ENCODE measurements around the gene TMBIM1.
"Not testable (repeated sequence)": the region's sequence is repeated elsewhere in the genome, so short reads cannot be mapped to it uniquely, and the experiment has no call there.

TMBIM1 gene

GRCh38 chr2:218290316-218291261 is 1.7 kb downstream of the TMBIM1 start:
- DNase-seq = peak; percentile 17

DNA sequence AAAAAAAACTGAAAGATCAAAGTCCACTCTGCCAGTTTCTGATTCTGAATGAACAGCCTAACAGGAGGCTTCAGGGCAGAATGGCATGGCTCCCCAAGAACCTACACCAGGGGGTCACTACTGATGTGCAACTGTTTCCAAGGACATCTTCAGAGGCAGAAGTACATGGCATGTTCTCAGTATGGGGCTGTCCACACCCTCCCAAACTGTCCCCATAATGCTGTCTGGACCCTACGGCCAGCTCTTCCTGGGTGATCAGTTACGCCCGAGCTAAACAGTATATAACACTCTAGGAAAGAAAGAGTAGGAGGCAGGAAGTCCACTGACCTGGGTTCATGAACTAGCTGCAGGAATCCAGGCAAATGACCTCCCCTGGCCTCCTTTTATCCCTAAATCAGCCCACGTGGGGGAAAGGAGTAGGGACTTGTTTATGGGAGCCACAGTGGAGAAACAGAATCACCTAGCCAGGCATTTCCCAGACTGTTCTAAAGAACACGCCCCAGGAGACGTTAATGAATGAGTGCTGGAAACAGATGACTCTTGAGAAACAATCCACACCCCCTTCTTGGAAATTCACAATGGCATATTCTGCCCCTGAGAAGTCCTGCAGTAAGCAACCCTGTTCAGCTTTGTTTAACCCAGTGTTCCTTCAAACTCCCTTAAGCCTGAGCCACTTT is 2.5 kb downstream of the TMBIM1 start:
- no peak for DNase-seq

DNA sequence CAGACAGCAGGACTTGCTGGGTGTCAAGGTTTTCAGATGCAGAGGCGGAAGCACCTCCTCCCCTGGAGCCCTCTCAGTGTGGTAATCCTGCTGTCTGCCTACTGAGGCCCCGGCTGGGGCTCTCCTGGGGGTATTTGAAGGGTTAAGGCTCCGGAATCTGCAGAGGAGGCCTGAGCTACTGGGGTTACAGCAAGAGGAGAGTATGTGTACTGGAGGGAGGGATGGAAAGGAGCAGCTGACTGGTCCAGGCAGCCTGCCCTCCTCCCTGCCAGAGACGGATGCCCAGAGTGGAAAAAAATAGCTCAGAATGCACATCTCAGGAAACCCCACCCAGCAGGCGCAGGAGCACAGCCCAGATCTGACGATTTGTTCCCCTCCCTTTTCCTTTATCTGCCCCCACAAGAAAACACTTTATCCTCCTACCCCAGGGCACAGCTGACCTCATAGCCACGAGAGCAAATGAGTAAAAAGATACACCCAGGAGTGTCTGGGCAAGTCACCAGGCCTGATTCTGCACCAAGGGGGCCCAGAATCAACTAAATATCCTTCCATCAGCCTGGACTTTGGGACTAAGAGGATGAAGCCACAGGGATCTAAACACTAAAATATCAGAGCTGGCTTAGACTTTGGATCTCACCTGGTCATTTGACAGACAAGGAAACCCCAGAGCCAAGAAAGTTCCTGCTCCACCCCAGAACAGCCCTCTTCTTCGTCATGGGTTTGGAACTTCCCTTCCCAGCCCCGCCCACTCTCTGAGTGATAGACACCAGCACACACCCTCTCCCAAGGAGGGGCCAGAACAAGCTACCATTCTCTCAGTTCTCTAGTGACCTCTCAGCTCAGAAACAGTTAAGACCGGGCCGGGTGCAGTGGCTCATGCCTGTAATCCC is 5.5 kb downstream of the TMBIM1 start:
- peak; percentile 73 for DNase-seq

- DNase-seq = peak; percentile 24
These were observed 6.7 kb downstream of the TMBIM1 start for GRCh38 chr2:218285604-218286003.

- DNase-seq = peak; percentile 74
These were observed 8.0 kb downstream of the TMBIM1 start for GRCh38 chr2:218284106-218284811.

DNA sequence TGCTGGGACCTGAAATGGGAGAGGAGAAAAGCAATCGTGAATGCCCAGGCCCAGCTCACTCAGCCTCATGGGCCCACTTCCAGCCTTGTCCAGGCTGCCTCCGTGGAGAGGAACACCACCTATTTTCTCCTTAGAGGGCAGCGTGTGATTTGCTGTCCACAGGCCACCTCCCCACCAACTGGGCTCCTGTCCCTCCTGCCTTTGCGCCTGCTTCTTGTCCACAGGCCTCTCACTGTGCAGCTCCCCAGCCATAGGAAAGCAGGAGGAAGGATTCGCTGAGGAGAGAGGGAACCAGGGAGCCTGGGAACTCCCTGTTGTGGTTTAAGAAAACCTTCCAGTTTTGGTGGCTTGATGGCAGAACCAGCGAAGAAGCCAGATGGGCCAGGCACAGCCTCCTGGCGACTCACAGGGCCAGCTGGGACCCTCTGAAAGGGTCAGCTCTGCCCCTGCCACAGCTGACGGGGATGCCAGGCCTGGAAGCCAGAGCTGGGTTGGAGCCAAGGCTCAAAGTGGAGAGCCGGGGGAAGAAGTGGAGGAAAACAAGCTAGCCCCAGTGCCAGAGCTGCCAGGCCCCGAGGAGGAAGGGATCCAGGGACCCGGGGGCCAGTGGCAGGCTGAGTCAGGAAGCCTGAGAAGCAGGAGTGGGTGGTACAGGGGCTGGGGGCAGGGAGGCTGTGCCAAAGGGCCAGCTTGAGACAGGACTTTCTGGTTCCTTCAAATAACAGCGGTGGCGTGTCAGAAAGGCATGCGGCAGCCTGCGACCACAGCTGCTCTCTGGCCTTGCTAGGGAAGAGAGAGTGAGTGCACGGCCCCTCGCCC is 9.9 kb downstream of the TMBIM1 start:
- DNase-seq = no peak

GRCh38 chr2:218281449-218281848 is 10.9 kb downstream of the TMBIM1 start:
- DNase-seq = no peak

DNA sequence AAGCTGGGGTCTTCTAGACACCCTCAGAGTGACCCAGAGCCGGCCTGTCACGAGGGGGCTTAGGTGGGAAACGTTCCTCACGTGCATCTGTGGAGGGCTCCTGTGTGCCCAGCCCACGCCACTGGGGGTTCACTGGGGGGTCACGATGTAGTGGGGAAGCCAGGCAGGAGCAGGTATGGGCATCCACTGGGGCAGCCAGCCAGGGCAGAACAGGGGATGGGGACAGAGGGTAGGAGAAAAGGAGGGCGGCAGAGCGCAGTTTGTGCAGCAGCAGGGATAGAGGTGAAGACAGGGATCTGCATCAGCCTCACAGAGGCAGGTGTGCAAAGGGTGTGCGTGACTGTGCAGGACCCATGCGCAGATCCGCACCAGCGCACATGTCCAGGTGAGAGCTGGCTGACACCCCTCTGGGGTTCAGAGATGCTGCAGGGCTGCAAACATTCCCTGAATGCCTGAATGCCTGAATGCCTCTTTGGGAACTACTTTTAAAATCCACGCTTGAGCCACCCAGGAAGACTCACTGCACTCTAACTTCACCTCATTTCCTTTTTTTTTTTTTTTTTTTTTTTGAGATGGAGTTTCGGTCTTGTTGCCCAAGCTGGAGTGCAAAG is 11.9 kb downstream of the TMBIM1 start:
- DNase-seq = no peak

DNA sequence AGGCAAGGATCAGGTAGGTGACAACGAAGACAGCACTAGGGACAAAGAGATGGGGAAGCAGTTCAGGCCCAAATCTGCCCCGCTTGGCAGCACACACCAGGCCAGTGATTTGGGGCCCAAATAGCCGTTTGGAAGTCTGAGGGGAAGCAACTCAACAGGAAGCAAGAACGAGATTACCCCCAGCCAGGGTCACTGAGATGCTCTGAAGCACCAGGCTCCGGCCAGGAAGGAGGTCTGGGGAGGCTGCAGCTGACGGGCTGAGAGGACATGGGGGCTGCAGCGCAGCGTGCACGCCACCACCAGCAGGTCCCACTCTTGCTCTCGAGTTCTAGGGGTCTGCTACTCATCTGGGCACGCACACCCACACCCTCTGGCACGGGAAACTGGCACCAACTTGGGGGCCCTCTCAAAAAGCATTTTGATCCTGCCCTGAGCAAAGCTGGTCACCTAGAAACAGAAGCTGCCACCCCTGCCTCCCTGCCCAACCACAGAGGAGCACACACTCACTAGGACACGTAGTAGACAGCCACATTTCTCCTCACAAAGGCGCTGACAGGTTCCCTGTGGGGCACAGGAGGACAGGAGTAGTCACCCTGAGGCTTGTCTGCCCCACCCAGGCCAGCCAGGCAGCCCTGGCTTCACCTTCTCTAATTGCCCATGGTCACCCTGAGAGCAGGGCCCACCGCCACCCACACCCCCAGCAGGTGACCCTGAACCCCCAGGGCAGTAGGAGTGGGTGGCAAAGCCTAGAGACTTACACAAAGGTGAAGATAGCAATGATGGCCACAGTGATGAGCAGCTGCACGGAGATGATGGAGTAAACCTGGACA is 13.6 kb downstream of the TMBIM1 start:
- DNase-seq = no peak

DNA sequence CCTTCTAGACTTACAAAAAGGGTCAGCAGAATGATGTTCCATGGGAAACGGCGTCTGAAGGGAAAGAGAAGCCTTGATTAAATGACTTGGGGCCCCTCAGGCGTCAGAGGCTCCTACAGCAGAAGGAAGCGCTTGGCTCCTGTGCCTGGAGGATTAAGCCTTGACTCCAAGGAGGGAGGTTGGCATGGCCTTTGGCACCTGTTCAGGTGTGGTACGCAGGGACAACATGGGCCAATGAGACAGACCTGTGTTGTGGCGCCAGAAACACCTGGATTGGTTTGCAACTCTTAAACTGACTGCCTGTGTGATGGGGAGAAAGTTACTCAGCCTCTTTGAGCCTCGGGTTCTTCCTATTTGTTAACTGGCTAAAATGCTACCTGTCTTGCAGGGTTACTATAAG is 14.4 kb downstream of the TMBIM1 start:
- no peak for DNase-seq

DNA sequence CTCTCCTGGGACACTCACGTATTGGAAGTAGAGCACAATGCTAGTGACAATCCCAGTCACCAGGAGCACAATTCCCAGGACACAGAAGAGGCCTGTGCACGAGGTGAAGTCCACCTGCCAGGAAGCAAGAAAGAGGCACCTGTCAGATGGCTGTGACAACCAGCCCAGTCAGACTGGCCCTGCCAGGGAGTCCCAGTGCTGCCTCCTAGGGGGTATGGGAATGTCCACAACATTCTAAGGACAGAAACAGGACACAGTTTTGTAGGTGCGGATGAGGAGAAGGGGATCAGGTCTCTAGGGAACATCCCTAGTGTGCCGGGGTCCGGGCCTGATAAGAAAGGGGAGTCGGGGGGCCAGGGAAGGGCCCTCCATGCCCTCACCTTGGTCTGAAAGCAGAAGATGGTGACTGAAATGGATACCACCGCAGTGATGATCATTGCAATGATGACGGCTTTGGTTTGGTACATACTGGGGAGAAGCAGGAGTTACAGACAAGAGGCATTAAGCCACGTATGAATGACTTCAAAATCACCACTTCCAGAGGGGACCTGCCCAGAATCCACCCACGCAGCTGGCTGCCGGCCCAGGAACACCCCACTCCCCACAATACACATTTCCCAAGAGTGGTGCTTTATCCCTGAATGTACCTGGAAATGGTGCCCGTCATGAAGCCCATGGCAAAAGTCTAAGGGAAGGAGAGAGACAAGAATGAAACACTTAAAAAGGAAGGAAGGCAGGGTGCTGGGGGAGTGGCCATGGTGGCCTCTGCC is 15.1 kb downstream of the TMBIM1 start:
- no peak for DNase-seq

DNA sequence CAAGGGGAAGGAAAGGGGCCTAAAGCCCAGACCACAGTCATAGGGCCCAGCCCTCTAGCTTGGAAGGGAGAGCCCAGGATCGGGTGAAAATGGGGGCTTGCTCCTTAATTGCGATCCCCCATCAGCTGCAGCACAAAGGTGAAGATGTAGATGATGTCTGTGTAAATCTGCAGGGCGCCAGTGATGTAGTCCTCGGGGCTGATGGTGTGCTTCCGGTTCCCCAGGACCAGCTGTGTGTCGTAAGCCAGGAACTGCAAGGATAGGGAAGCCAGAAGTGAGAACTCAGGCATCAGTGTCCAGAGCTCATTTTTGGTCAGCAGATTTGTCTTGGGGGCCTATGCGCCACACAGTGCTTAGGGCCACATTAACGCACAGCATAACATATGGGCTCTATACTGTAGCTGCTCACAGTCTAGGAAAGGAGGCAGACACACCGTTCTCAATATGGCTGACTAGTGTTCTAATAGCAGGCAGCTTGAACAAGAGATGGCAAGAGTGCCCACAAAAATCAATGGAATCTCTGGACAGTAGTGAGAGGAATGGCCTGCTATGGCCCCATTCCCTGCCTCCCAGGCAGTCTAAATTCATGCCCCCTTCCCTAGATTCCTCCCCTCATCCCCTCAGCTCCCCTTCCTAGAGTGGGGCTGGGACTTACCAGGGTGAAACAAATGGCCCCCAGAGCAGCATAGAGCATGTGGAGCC is 16.8 kb downstream of the TMBIM1 start:
- no peak for DNase-seq

- DNase-seq = no peak
These were observed 17.7 kb downstream of the TMBIM1 start for GRCh38 chr2:218274586-218274985.

- no peak for DNase-seq
These were observed 18.4 kb downstream of the TMBIM1 start for GRCh38 chr2:218273908-218274249.

DNA sequence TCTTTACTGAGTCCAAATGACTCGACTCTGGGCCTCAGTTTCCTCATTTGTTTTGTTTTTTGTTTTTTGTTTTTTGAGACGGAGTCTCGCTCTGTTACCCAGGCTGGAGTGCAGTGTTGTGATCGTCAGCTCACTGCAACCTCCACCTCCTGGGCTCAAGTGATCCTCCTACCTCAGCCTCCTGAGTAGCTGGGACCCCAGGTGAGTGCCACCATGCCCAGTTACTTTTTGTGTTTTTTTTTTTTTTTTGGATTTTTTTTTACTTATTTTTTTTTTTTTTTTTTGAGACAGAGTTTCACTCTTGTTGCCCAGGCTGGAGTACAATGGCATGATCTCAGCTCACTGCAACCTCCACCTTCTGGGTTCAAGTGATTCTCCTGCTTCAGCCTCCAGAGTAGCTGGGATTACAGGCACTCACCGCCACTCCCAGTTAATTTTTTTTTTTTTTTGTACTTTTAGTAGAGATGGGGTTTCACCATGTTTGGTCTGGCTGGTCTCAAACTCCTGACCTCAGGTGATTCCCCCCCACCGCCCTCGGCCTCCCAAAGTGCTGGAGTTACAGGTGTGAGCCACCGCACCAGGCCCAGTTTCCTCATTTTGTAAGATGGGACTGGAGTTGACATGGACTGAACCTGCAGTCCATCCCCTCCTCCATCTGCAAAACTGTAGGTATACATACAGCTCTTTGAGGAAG is 18.9 kb downstream of the TMBIM1 start:
- DNase-seq = not testable (repeated sequence)

- peak; percentile 75 for DNase-seq
These were observed 19.6 kb downstream of the TMBIM1 start for GRCh38 chr2:218272531-218273212.

- DNase-seq = no peak
These were observed 20.3 kb downstream of the TMBIM1 start for GRCh38 chr2:218271865-218272530.

All from RPMI8226 (cell line).